Hematopoietic multipotent progenitor cell treated with erythropoietin and hydrocortisone succinate and interleukin-3 and kit ligand, for 15 days (in vitro differentiated cells): ENCODE data around the gene CFAP157.

Source experiments
- DNase-seq: peaks from one replicate; pipeline ENCODE4 v3.0.0-alpha.2; 2015; ENCODE audit warnings: low spot score

Gene CFAP157

GRCh38 chr9:127715470-127716337, 8.9 kb downstream of the CFAP157 start, which contains the start of the genes PTRH1 and TTC16:
TSS of gene PTRH1 (minus strand) at chr9:127715663. CDS start at chr9:127715639, 24 bp downstream.
TSS of gene TTC16 (plus strand) at chr9:127716079. CDS start at chr9:127716146, 67 bp downstream.
- peak; percentile 98 for DNase-seq

- DNase-seq, result no peak
Observed at GRCh38 chr9:127716412-127716811, 9.6 kb downstream of the CFAP157 start.

- DNase-seq, result no peak
Observed at GRCh38 chr9:127717766-127718165, 11.0 kb downstream of the CFAP157 start.

- no peak for DNase-seq
Observed at GRCh38 chr9:127720031-127720864, 13.5 kb downstream of the CFAP157 start.

GRCh38 chr9:127720865-127721227, 14.1 kb downstream of the CFAP157 start:
- no peak for DNase-seq

- no peak for DNase-seq
Observed at GRCh38 chr9:127721391-127721821, 14.6 kb downstream of the CFAP157 start.

- DNase-seq, result no peak
Observed at GRCh38 chr9:127722055-127722745, 15.4 kb downstream of the CFAP157 start.

GRCh38 chr9:127723013-127723412, 16.2 kb downstream of the CFAP157 start:
- no peak for DNase-seq

- DNase-seq, result no peak
Observed at GRCh38 chr9:127723444-127723843, 16.7 kb downstream of the CFAP157 start.

GRCh38 chr9:127724012-127724411, 17.2 kb downstream of the CFAP157 start:
- no peak for DNase-seq

- no peak for DNase-seq
Observed at GRCh38 chr9:127726871-127727270, 20.1 kb downstream of the CFAP157 start.

GRCh38 chr9:127728808-127729207, 22.0 kb downstream of the CFAP157 start:
- DNase-seq, result no peak

- DNase-seq, result no peak
Observed at GRCh38 chr9:127729522-127730256, 22.9 kb downstream of the CFAP157 start.

- DNase-seq, result no peak
Observed at GRCh38 chr9:127730262-127730661, 23.5 kb downstream of the CFAP157 start.

GRCh38 chr9:127730799-127731410, 24.1 kb downstream of the CFAP157 start:
- no peak for DNase-seq

GRCh38 chr9:127731938-127732337, 25.1 kb downstream of the CFAP157 start:
- no peak for DNase-seq

GRCh38 chr9:127732444-127732843, 25.7 kb downstream of the CFAP157 start:
- no peak for DNase-seq

- no peak for DNase-seq
Observed at GRCh38 chr9:127733614-127734013, 26.8 kb downstream of the CFAP157 start.

- no peak for DNase-seq
Observed at GRCh38 chr9:127734247-127734746, 27.5 kb downstream of the CFAP157 start.

GRCh38 chr9:127734747-127735529, 28.1 kb downstream of the CFAP157 start, which contains the start of gene TOR2A:
TSS of gene TOR2A (minus strand) at chr9:127735294. CDS start at chr9:127735270, 24 bp downstream.
- peak; percentile 98 for DNase-seq
